ENCODE data around the gene CHST14. TPM values are rescaled to one million over a fixed set of nuclear protein-coding genes. Genes with fewer than 3 reads are reported as not detected.

The CHST14 gene
- polyA plus RNA-seq, 1 experiment, result 19.8 TPM

- no peak for DNase-seq (ENCODE audit: low read depth, low spot score)
- no peak overlapping the region for H3K4me3 ChIP-seq (ENCODE audit: low read depth, low read length)
- TF ChIP-seq CTCF (IDR thresholded peaks at IDR 0.05; ENCODE audit: low read depth, low read length), result no peak
- peaks cover 22% of the 10 kb centered on the region for H3K27me3 ChIP-seq (ENCODE audit: control insufficient read depth, insufficient read depth, low read length)
- CTCF ChIA-PET, result no interaction called here
- no peak overlapping the region for H3K27ac ChIP-seq (ENCODE audit: low read depth, low read length)
- POLR2A ChIA-PET, result interaction anchor here (0.7 kb wide), 1 partner anchor 76 kb away, joined by 3 read pairs; no protein-coding TSS in a partner anchor
- H3K9me3 ChIP-seq (ENCODE audit: control insufficient read depth, insufficient read depth, low read length), result peaks cover 20% of the 10 kb centered on the region
Measured at GRCh38 chr15:40483919-40484318, 13.1 kb downstream of the CHST14 start.

GRCh38 chr15:40486066-40486770 is 15.4 kb downstream of the CHST14 start:
- ChIA-PET CTCF (no interaction called here), POLR2A (no interaction called here)
- no peak overlapping the region for H3K27ac ChIP-seq (ENCODE audit: low read depth, low read length)
- H3K9me3 ChIP-seq (ENCODE audit: control insufficient read depth, insufficient read depth, low read length), result peaks cover 18% of the 10 kb centered on the region
- H3K27me3 ChIP-seq (ENCODE audit: control insufficient read depth, insufficient read depth, low read length), result peaks cover 16% of the 10 kb centered on the region
- H3K4me3 ChIP-seq (ENCODE audit: low read depth, low read length), result no peak overlapping the region
- no peak for TF ChIP-seq CTCF (IDR thresholded peaks at IDR 0.05; ENCODE audit: low read depth, low read length)
- no peak for DNase-seq (ENCODE audit: low read depth, low spot score)

- DNase-seq (ENCODE audit: low read depth, low spot score), result no peak
- H3K27me3 ChIP-seq (ENCODE audit: control insufficient read depth, insufficient read depth, low read length), result peaks cover 9% of the 10 kb centered on the region
- no peak overlapping the region for H3K4me3 ChIP-seq (ENCODE audit: low read depth, low read length)
- POLR2A ChIA-PET, result no interaction called here
- CTCF ChIA-PET, result no interaction called here
- H3K9me3 ChIP-seq (ENCODE audit: control insufficient read depth, insufficient read depth, low read length), result peaks cover 18% of the 10 kb centered on the region
- TF ChIP-seq CTCF (IDR thresholded peaks at IDR 0.05; ENCODE audit: low read depth, low read length), result no peak
- H3K27ac ChIP-seq (ENCODE audit: low read depth, low read length), result no peak overlapping the region
Measured at GRCh38 chr15:40487816-40488682, 17.3 kb downstream of the CHST14 start.

GRCh38 chr15:40489274-40490175 is 18.7 kb downstream of the CHST14 start:
- H3K9me3 ChIP-seq (ENCODE audit: control insufficient read depth, insufficient read depth, low read length), result peaks cover 18% of the 10 kb centered on the region
- no peak for TF ChIP-seq CTCF (IDR thresholded peaks at IDR 0.05; ENCODE audit: low read depth, low read length)
- POLR2A ChIA-PET, result no interaction called here
- CTCF ChIA-PET, result no interaction called here
- no peak overlapping the region for H3K27ac ChIP-seq (ENCODE audit: low read depth, low read length)
- peaks cover 20% of the 10 kb centered on the region for H3K27me3 ChIP-seq (ENCODE audit: control insufficient read depth, insufficient read depth, low read length)
- no peak for DNase-seq (ENCODE audit: low read depth, low spot score)
- no peak overlapping the region for H3K4me3 ChIP-seq (ENCODE audit: low read depth, low read length)

All from AG04450 (cell line).